Astrocyte (in vitro differentiated cells and primary cell): ENCODE measurements around the gene DPP9. TPM values are rescaled to one million over a fixed set of nuclear protein-coding genes. Genes with fewer than 3 reads are reported as not detected.
A peak's percentile ranks its signal among the peaks of the same experiment; 100 is the strongest.

Source experiments
- DNase-seq: peaks from one replicate; pipeline ENCODE4 v3.0.0-alpha.2; 2010; ENCODE audit warnings: low read depth
- FAIRE-seq: peaks from 2 replicates; lab custom pipeline; 2011; peaks lifted over from hg19 to GRCh38; lab: Jason Lieb, UNC
- H2AFZ ChIP-seq: 2 replicates; pipeline ENCODE4 v1.6.0; 2012; ENCODE audit warnings: low read depth, low read length, inconsistent platforms
- H3K27ac ChIP-seq: 2 replicates; pipeline ENCODE4 v1.5.1; 2011; ENCODE audit warnings: low read depth, low read length, inconsistent platforms
- H3K27me3 ChIP-seq: 2 replicates; pipeline ENCODE4 v1.6.0; 2011; ENCODE audit warnings: low read length, inconsistent platforms; ENCODE audit not compliant: insufficient read depth
- H3K36me3 ChIP-seq: 2 replicates; pipeline ENCODE4 v1.5.1; 2011; ENCODE audit warnings: low read length, inconsistent platforms; ENCODE audit not compliant: insufficient read depth
- H3K4me1 ChIP-seq: 2 replicates; pipeline ENCODE4 v1.5.1; 2011; ENCODE audit warnings: low read length, inconsistent platforms; ENCODE audit not compliant: insufficient read depth
- H3K4me2 ChIP-seq: 2 replicates; pipeline ENCODE4 v1.6.0; 2012; ENCODE audit warnings: low read length, inconsistent platforms
- H3K4me3 ChIP-seq: 2 replicates; pipeline ENCODE4 v1.5.1; 2011; ENCODE audit warnings: low read depth, mild to moderate bottlenecking, low read length, inconsistent platforms; ENCODE audit not compliant: insufficient read depth
- H3K79me2 ChIP-seq: 2 replicates; pipeline ENCODE4 v1.6.0; 2012; ENCODE audit warnings: mild to moderate bottlenecking, low read length, inconsistent platforms; ENCODE audit not compliant: insufficient read depth
- H3K9ac ChIP-seq: 2 replicates; pipeline ENCODE4 v1.6.0; 2012; ENCODE audit warnings: mild to moderate bottlenecking, low read length, inconsistent platforms
- H3K9me3 ChIP-seq: 2 replicates; pipeline ENCODE4 v1.5.1; 2012; ENCODE audit warnings: low read depth, mild to moderate bottlenecking, low read length, inconsistent platforms; ENCODE audit not compliant: insufficient read depth
- H4K20me1 ChIP-seq: 2 replicates; pipeline ENCODE4 v1.6.0; 2012; ENCODE audit warnings: low read length, inconsistent platforms; ENCODE audit not compliant: insufficient read depth
- H3K27ac Mint-ChIP-seq: one replicate; pipeline ENCODE4 v1.8.0; 2021; ENCODE audit warnings: mild to moderate bottlenecking, mixed read lengths; ENCODE audit not compliant: unreplicated experiment
- H3K27me3 Mint-ChIP-seq: one replicate; pipeline ENCODE4 v1.8.0; 2021; ENCODE audit warnings: low read depth, mixed read lengths; ENCODE audit not compliant: unreplicated experiment
- H3K36me3 Mint-ChIP-seq: one replicate; pipeline ENCODE4 v1.8.0; 2021; ENCODE audit warnings: low read depth, mixed read lengths; ENCODE audit not compliant: unreplicated experiment
- H3K4me1 Mint-ChIP-seq: one replicate; pipeline ENCODE4 v1.8.0; 2021; ENCODE audit warnings: low read depth, mixed read lengths; ENCODE audit not compliant: unreplicated experiment
- H3K4me3 Mint-ChIP-seq: one replicate; pipeline ENCODE4 v1.8.0; 2021; ENCODE audit warnings: mild to moderate bottlenecking, moderate library complexity, mixed read lengths; ENCODE audit not compliant: unreplicated experiment
- H3K9me3 Mint-ChIP-seq: one replicate; pipeline ENCODE4 v1.8.0; 2021; ENCODE audit warnings: mild to moderate bottlenecking, mixed read lengths; ENCODE audit not compliant: unreplicated experiment
- EZH2 ChIP-seq: IDR thresholded peaks from 2 replicates; pipeline ENCODE4 v1.6.1; 2012; ENCODE audit warnings: mild to moderate bottlenecking, low read length, inconsistent platforms; ENCODE audit not compliant: insufficient read depth
- total RNA-seq: library from RNA; stranded (reverse); gene quantifications from 2 replicates; pipeline ENCODE4 v1.2.1, GENCODE V29; 2021
- TF ChIP-seq, protein P1 (sequence below): IDR thresholded peaks from 2 replicates; pipeline ENCODE4 v1.5.1; 2011; ENCODE audit warnings: low read depth, mild to moderate bottlenecking, inconsistent platforms, low read length, moderate library complexity; ENCODE audit not compliant: insufficient read depth

DPP9 gene
- total RNA-seq, 1 donor from 2014 or later, result 50.0 TPM

DNA sequence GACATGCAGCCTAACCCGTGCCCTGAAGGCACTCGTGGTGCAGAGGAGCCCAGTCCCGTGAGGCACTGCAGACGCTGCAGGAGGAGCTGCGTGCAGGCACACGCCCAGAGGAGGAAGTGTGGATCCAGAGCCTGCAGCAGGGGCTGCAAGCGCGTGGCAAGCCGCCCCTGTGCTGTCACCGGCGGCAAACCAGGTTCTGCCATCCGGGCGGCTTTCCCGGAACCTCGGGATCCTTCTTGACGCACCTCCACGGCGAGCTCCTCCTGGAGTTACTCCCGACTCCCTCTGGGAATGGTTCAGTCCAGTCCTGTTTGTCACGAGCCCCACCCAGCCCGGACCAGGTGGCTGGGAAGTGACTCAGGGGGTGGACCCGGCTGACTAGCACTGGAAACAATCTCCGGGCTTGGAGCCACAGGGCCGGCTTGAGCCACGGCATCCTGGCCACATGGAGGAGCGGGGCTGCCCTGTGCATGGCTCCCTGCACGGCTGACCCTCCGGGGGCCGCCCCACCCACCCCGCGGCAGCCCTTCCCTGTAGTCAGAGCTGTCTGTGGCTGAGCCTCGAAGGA, 10.2 kb downstream of the DPP9 start:
- H3K4me3 ChIP-seq, result peak overlapping the region; percentile 12
- no peaks in the 10 kb centered on the region for H3K27me3 Mint-ChIP-seq
- no peak overlapping the region for H3K4me3 Mint-ChIP-seq
- DNase-seq (peak; percentile 100), FAIRE-seq (peak; percentile 78)
- peak overlapping the region; percentile 60 for H3K4me2 ChIP-seq
- no peaks in the 10 kb centered on the region for H3K27me3 ChIP-seq
- no peaks in the 10 kb centered on the region for H4K20me1 ChIP-seq
- TF ChIP-seq, protein P1, sequence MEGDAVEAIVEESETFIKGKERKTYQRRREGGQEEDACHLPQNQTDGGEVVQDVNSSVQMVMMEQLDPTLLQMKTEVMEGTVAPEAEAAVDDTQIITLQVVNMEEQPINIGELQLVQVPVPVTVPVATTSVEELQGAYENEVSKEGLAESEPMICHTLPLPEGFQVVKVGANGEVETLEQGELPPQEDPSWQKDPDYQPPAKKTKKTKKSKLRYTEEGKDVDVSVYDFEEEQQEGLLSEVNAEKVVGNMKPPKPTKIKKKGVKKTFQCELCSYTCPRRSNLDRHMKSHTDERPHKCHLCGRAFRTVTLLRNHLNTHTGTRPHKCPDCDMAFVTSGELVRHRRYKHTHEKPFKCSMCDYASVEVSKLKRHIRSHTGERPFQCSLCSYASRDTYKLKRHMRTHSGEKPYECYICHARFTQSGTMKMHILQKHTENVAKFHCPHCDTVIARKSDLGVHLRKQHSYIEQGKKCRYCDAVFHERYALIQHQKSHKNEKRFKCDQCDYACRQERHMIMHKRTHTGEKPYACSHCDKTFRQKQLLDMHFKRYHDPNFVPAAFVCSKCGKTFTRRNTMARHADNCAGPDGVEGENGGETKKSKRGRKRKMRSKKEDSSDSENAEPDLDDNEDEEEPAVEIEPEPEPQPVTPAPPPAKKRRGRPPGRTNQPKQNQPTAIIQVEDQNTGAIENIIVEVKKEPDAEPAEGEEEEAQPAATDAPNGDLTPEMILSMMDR, result no peak
- no peak for TF ChIP-seq EZH2
- peaks cover 18% of the 10 kb centered on the region for H3K36me3 Mint-ChIP-seq
- H3K27ac Mint-ChIP-seq, result no peak overlapping the region
- H3K4me1 ChIP-seq, result peaks cover 54% of the 10 kb centered on the region
- H3K79me2 ChIP-seq, result peaks cover 63% of the 10 kb centered on the region
- H3K9ac ChIP-seq, result peak overlapping the region; percentile 70
- no peaks in the 10 kb centered on the region for H3K9me3 Mint-ChIP-seq
- no peak overlapping the region for H2AFZ ChIP-seq
- no peaks in the 10 kb centered on the region for H3K9me3 ChIP-seq
- H3K4me1 Mint-ChIP-seq, result peaks cover 17% of the 10 kb centered on the region
- H3K27ac ChIP-seq, result peak overlapping the region; percentile 92
- H3K36me3 ChIP-seq, result peaks cover 51% of the 10 kb centered on the region

DNA sequence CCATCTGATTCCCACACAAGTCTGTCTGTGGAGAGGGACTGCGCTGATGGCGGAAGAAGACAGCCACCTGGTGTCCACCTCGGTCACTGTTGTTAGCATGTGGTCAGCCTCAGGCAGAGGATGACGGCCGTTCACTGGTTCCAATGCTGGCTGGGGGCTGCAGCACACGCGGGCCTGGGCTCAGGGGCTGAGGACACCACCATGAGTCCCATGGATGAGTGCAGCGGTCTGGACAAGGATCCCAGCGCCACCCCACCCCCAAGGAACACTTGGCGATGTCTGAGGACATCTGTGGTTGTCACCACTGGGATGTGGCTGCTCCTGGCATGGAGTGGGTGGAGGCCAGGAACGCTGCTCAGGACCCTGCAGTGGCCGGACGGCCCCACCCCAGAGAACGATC, 10.9 kb downstream of the DPP9 start:
- Histone ChIP-seq H2AFZ (no peak overlapping the region), H3K9ac (peak overlapping the region; percentile 70), H3K4me3 (no peak overlapping the region), H4K20me1 (no peaks in the 10 kb centered on the region), H3K36me3 (peaks cover 51% of the 10 kb centered on the region), H3K27me3 (no peaks in the 10 kb centered on the region), H3K4me2 (peak overlapping the region; percentile 60), H3K27ac (peak overlapping the region; percentile 92), H3K79me2 (peaks cover 68% of the 10 kb centered on the region), H3K9me3 (no peaks in the 10 kb centered on the region), H3K4me1 (peaks cover 52% of the 10 kb centered on the region)
- H3K36me3 Mint-ChIP-seq, result peaks cover 22% of the 10 kb centered on the region
- no peak for TF ChIP-seq EZH2
- TF ChIP-seq, protein P1, result no peak
- FAIRE-seq, result no peak
- H3K27ac Mint-ChIP-seq, result no peak overlapping the region
- H3K27me3 Mint-ChIP-seq, result no peaks in the 10 kb centered on the region
- no peak overlapping the region for H3K4me3 Mint-ChIP-seq
- H3K4me1 Mint-ChIP-seq, result peaks cover 13% of the 10 kb centered on the region
- no peak for DNase-seq
- no peaks in the 10 kb centered on the region for H3K9me3 Mint-ChIP-seq

DNA sequence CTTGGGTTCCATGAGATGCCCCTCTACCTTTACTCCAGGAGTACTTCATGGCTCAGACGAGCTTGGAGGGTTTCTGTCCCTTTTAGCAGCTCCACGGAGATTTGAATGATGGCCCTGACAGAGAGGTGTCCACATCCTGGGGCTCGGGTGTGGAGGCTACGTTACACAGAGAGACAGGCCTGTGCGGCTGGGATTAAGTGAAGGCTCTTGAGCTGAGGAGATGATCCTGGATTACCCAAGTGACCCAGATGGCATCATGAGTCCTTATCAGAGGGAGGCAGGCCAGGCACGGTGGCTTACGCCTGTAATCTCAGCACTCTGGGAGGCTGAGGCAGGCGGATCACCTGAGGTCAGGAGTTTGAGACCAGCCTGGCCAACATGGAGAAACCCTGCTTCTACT, 12.4 kb downstream of the DPP9 start:
- Histone ChIP-seq H3K9me3 (no peaks in the 10 kb centered on the region), H4K20me1 (no peaks in the 10 kb centered on the region), H3K27me3 (no peaks in the 10 kb centered on the region), H3K79me2 (peaks cover 69% of the 10 kb centered on the region), H3K4me3 (no peak overlapping the region), H3K4me1 (peaks cover 39% of the 10 kb centered on the region), H3K9ac (no peak overlapping the region), H3K36me3 (peaks cover 45% of the 10 kb centered on the region), H3K4me2 (no peak overlapping the region), H2AFZ (no peak overlapping the region), H3K27ac (no peak overlapping the region)
- DNase-seq (no peak), FAIRE-seq (no peak)
- Mint-ChIP-seq H3K9me3 (no peaks in the 10 kb centered on the region), H3K4me1 (peaks cover 8% of the 10 kb centered on the region), H3K4me3 (no peak overlapping the region), H3K27ac (no peak overlapping the region), H3K36me3 (peaks cover 22% of the 10 kb centered on the region), H3K27me3 (no peaks in the 10 kb centered on the region)
- TF ChIP-seq, protein P1, result no peak
- no peak for TF ChIP-seq EZH2
